Ishikawa (cell line): ENCODE results near the gene PRCD.

Source experiments
- CEBPB ChIP-seq: IDR thresholded peaks from 2 replicates; pipeline ENCODE4 v1.6.1; 2012
- CREB1 ChIP-seq: IDR thresholded peaks from 2 replicates; pipeline ENCODE4 v1.6.1; 2012; ENCODE audit warnings: low read depth
- EGR1 ChIP-seq: IDR thresholded peaks from 2 replicates; pipeline ENCODE4 v1.6.1; 2012
- FOXM1 ChIP-seq: IDR thresholded peaks from 2 replicates; pipeline ENCODE4 v1.6.1; 2012; ENCODE audit warnings: low read depth, borderline replicate concordance
- RAD21 ChIP-seq: IDR thresholded peaks from 2 replicates; pipeline ENCODE4 v1.6.1; 2012; ENCODE audit warnings: low read depth
- TAF1 ChIP-seq: IDR thresholded peaks from 2 replicates; pipeline ENCODE4 v1.6.1; 2012; ENCODE audit warnings: low read depth, mild to moderate bottlenecking
- YY1 ChIP-seq: IDR thresholded peaks from 2 replicates; pipeline ENCODE4 v1.6.1; 2012; ENCODE audit warnings: low read depth

- TF ChIP-seq RAD21 (no peak), CEBPB (no peak), YY1 (no peak), TAF1 (no peak), CREB1 (no peak), EGR1 (no peak), FOXM1 (no peak)
These were observed 8.3 kb upstream of the PRCD start for GRCh38 chr17:76531486-76532038.
